HEK293T (cell line): ENCODE measurements around the gene TXNDC8.

Source experiments
- ARNT ChIP-seq: fragments of 450-650 bp; IDR thresholded peaks from 2 replicates; pipeline ENCODE4 v1.6.1; 2017; ENCODE audit warnings: mild to moderate bottlenecking
- BHLHE40 ChIP-seq: fragments of 450-650 bp; IDR thresholded peaks from 2 replicates; pipeline ENCODE4 v1.6.1; 2016; ENCODE audit warnings: mild to moderate bottlenecking, moderate library complexity, borderline replicate concordance
- CTBP1 ChIP-seq: fragments of 450-650 bp; IDR thresholded peaks from 2 replicates; pipeline ENCODE4 v1.6.1; 2016; ENCODE audit warnings: borderline replicate concordance
- ELF4 ChIP-seq: fragments of 450-650 bp; IDR thresholded peaks from 2 replicates; pipeline ENCODE4 v1.6.1; 2017; ENCODE audit warnings: antibody characterized with exemption
- FOXA1 ChIP-seq: fragments of 450-650 bp; IDR thresholded peaks from 2 replicates; pipeline ENCODE4 v1.6.1; 2016; ENCODE audit warnings: mild to moderate bottlenecking
- FOXK2 ChIP-seq: fragments of 450-650 bp; IDR thresholded peaks from 2 replicates; pipeline ENCODE4 v1.6.1; 2016; ENCODE audit warnings: mild to moderate bottlenecking
- FOXM1 ChIP-seq: fragments of 450-650 bp; IDR thresholded peaks from 2 replicates; pipeline ENCODE4 v1.6.1; 2017; ENCODE audit warnings: mild to moderate bottlenecking, borderline replicate concordance
- HDGF ChIP-seq: fragments of 450-650 bp; IDR thresholded peaks from 2 replicates; pipeline ENCODE4 v1.6.1; 2017; ENCODE audit warnings: antibody characterized with exemption, borderline replicate concordance
- L3MBTL2 ChIP-seq: fragments of 450-650 bp; conservative IDR thresholded peaks from 2 replicates; pipeline ENCODE4 v1.6.1; 2016; ENCODE audit warnings: mild to moderate bottlenecking
- LEF1 ChIP-seq: fragments of 450-650 bp; IDR thresholded peaks from 2 replicates; pipeline ENCODE4 v1.6.1; 2017; ENCODE audit warnings: mild to moderate bottlenecking, borderline replicate concordance
- PKNOX1 ChIP-seq: fragments of 450-650 bp; IDR thresholded peaks from 2 replicates; pipeline ENCODE4 v1.6.1; 2016
- SP1 ChIP-seq: fragments of 450-650 bp; IDR thresholded peaks from 2 replicates; pipeline ENCODE4 v1.6.1; 2017
- SUZ12 ChIP-seq: fragments of 450-650 bp; IDR thresholded peaks from 2 replicates; pipeline ENCODE4 v1.6.1; 2016; ENCODE audit warnings: mild to moderate bottlenecking
- TARDBP ChIP-seq: fragments of 450-650 bp; IDR thresholded peaks from 2 replicates; pipeline ENCODE4 v1.6.1; 2016

- TF ChIP-seq FOXM1 (no peak), L3MBTL2 (no peak), LEF1 (no peak), CTBP1 (no peak), FOXK2 (no peak), SP1 (no peak), ARNT (no peak), SUZ12 (no peak), PKNOX1 (no peak), TARDBP (no peak), HDGF (no peak), FOXA1 (no peak), BHLHE40 (no peak), ELF4 (no peak)
These were observed 70.9 kb downstream of the TXNDC8 start for GRCh38 chr9:110266795-110267194.
